ENCODE results near the gene KPNA1.
"Not testable (repeated sequence)": the region's sequence is repeated elsewhere in the genome, so short reads cannot be mapped to it uniquely, and the experiment has no call there.

The KPNA1 gene

DNA sequence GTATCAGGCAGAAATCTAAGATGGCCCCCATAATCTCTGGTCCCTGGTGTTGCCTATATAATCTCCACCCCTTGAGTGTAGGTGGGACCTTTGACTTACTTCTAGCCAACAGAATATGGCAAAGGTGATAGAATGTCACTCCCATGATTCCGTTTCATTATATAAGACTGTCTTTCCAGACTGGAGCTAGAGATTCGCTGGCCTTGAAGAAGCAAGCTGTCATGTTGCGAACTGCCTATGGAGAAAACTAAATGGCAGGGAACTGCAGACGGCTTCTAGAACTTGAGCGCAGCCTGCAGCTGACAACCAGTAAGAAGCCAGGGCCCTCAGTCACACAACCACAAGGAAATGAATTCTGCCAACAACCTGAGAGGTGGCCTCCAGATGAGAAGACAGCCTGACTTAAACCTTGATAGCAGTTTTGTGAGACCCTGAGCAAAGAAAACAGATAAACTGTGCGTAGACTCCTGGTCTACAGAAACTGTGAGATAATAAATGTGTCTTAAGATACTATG, 2.2 kb upstream of the KPNA1 start:
- DNase-seq, result no peak

DNA sequence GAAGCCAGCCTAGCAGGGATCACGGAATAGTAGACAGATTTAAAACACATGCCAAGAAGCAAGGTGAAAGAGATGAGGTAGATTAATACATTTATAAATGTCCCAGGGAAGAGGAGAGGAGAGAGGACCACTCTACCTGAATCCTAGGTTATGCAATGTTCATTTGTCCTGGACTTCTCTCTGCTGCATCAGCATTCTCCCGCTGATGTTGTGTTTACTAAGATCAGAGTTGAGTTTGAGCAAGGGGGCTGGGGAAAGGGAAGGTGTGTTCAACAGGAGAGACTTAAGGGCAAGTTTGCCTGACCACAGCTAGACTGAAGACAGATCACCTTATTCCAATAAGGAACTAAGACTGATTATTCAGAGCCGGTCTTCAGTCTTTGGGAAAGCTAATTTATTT, 1.1 kb upstream of the KPNA1 start:
- no peak for DNase-seq

DNA sequence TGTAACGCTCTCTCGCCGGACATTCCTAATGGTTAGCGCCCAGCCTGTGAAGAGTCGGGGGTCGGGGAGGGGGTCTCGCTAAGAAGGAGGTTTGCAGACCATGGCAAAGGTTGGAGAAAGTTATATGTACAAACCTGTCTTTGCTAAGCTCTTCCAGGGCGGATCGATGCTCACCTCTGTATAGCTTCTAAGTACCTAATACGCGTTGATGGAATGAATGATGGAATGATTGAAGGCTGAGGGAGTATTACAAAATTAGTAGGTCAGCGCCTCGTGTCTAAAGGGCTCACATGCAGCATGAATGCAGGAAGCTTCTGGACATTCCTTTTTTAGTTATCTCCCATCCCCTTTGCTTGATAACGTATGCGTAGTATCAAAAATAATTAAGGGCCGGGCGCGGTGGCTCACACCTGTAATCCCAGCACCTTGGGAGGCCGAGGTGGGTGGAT, 305 bp upstream of the KPNA1 start:
- no peak for DNase-seq

DNA sequence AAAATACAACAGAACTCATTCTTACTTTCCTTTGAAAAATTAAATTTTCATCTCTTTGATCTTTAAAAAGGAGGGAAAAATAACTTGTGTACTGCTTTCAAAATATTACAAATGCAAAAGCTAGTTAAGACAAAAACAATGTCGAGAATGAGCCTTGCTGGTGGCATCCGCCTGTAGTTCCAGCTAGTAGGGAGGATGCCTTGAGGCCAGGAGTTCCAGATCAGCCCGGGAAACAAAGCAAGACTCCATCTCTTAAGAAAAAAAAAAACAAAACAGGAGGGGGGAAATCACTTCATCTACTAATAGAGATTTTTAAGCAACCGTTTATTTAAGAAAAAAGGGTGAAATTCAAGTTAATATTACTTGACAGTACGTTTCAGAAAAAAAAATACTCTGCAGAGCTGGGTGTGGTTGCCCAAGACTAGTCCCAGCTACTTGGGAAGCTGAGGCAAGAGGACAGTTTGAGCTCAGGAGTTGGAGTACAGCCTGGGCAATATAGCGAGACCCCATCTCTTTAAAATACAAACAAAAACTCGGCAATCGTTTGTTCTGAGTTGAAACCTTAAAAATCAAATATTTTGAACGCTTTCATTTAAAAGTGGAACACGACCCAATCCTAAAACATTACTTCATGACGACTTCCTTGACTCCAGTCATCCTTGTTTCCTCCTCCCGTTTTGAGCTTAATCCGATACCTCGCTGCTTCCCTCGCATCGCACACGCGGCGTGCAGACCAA, 1.2 kb downstream of the KPNA1 start:
- DNase-seq, result no peak

DNA sequence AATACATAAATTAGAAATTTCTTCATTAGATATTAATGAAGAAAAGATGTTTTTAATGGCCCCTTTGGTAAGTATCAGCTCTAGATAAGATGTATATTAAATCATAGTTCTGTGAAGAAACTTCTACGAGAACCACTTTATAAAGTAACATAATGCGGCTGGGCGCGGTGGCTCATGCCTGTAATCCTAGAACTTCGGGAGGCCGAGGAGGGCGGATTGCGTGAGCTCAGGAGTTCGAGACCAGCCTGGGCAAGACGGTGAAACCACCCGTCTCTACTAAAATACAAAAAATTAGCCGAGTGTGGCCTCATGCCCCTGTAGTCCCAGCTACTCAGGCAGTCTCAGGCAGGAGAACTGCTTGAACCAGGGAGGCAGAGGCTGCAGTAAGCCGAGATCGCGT, 2.5 kb downstream of the KPNA1 start:
- DNase-seq, result no peak

DNA sequence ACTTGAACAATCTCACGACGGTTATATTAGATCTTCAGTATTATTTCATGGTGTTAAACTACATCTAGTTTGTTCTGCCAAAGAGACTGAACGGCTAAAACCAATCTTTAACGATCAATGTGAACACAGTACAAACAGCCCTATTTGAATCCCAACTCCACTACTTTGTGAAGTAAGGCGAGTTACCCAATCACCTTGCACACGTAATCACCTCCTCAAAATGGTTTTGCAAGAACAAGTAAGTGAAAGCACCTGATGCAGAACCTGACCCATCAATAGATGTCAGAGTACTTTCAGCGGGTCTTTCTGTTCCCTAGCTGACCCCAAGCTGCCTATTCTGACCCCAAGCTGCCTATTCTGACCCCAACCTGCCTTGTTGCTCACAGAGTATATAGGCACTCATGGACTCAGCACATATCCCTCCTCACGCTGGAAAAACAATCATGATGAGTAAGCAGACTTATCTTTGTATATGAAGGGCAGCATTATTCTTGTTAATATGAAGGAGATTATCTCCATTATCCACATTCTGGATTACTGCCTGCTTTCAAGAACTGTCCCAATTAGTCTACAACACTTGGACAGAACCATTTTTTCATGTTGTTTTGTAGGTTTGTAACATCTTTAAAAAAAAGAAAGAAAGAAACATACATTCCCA, 3.7 kb downstream of the KPNA1 start:
- DNase-seq, result no peak

DNA sequence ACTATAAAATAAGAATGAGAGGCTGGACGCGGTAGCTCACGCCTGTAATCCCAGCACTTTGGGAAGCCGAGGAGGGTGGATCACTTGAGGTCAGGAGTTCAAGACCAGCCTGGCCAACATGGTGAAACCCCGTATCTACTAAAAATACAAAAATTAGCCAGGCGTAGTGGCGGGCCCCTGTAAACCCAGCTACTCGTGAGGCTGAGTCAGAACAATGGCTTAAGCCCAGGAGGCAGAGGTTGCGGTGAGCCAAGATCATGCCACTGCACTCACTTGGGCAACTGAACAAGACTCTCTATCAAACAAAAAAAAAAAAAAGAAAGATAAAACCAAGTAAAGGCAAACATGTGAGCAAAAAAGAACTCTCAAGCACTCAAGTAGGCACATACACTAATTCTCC, 5.8 kb downstream of the KPNA1 start:
- not testable (repeated sequence) for DNase-seq

DNA sequence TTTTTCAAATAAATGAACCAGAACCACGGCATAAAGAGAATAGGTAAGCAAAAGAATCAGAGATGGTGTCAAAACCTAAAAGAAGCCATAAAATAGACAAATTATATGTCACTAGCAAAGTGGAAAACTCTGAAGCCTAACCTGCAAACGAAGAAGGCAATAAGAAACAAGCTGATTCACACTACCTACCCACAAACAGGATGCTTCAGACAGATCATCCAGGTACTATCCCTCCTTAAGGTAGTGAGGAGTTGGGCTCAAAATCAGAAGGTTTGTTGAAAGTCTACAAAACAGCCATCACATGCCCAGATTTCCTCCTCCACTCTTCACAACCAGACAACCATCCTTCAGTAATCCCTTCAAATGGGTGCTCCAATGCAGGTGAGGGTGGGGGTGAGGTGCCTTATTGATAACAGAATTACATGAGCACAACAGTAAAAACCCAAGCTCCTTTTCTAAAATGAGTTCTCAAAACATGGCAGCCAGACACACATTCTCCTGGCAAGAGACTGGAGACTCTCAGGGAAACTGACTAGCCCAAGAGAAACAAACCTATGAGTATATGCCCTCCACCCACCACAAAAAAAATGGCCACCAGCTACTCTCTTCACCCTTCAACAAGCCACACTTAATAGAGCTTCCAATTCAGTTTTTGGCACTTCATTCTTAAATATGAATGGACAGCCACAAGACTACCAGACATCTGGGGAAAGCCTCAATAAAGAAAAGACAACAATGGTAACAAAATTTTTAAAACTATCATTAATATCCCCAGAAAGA, 6.4 kb downstream of the KPNA1 start:
- DNase-seq, result no peak

DNA sequence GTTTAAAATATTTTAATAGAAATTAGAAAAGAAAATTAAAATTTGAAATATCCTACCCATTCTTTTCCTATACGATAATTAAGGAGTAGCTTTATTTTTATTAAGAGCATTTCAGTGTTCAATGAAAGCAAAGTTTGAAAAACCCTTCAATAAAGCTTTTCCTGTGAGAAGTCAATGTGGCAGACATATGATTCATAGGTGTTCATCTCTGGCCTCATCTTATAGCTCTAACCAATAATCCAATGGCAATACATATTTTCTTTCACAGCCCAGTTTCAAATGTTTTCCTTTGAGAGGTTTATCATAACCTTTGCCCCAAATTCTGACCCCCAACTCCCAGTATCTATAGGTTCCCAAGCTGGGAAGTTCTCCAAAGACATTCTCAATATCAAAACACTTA, 8.3 kb downstream of the KPNA1 start:
- DNase-seq, result no peak

DNA sequence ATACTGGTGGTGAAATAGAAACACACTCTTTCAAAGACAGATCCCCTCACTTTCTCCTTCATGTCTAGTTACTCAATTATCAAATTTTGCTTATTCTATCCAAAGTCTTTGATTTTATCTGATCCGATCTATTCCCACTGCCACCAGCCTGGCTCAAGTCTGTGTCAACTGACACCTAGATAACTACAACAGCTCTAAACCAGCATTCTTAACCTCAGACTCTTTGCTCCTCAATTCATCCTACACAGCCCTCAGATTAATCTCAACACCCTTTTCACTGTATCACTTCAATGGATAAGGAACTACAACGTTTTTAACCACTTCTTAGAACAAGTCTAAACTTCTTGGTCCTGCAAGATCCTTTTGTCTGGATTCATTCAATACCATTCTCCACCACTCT, 9.1 kb downstream of the KPNA1 start:
- no peak for DNase-seq

DNA sequence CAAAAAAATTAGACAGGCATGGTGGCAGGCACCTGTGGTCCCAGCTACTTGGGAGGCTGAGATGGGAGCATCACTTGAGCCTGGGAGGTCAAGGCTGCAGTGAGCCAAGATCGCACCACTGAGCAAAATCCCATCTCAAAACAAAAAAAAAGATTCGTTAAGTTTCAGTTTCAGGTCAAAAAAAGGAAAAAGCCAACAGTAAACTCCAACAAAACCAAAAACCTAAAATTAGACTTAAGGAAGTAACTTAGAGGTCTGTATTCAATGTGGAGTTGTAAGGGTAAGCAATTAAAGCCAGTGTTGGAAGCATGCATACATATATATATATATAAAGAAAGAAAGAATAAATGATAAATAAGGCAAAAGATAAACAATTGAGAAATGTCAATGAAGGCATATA, 11.8 kb downstream of the KPNA1 start:
- DNase-seq, result no peak

DNA sequence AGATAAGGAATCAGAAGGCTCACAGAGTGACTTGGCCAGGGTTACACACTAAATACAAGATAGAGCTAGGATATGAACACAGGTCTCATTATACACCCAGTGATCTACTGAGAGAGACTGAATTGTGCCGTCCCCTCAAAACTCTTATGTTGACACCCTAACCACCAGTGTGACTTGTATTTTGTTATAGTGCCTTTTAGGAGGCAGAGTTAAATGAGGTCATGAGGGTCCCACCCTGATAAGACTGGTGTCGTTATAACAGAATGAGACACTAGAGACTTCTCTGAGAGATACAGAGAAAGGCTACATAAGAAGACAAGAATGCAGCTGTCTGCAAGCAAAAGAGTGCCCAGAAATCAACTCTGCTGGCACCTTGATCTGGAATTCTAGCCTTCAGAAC, 12.6 kb downstream of the KPNA1 start:
- DNase-seq, result no peak

DNA sequence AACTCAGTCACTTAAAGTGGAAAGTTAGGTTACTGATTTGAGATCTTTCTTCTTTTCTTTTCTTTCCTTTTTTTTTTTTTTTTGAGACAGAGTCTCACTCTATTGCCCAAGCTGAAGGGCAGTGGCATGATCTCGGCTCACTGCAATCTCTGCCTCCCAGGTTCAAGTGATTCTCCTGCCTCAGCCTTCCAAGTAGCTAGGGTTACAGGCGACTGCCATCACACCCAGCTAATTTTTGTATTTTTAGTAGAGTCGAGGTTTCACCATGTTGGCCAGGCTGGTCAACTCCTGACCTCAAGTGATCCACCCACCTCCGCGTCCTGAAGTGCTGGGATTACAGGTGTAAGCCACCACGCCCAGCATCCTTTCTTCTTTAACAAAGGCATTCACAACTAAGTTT, 13.8 kb downstream of the KPNA1 start:
- DNase-seq, result not testable (repeated sequence)

DNA sequence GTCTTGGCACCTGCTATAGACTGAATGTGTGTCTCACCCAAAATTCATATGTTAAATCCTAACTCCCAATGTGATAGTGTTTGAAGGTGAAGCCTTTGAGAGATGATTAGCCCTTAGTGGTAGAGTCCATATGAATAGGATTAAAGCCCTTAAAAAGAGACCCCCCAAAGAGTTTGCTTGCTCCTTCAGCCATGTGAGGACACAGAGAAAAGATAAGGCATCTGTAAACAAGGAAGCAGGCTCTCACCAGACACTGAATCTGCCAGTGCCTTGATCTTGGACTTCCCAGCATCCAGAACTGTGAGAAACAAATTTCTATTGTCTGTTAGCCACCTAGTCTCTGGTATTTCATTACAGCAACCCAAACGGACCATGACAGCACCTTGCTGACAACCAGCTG, 16.6 kb downstream of the KPNA1 start:
- no peak for DNase-seq

DNA sequence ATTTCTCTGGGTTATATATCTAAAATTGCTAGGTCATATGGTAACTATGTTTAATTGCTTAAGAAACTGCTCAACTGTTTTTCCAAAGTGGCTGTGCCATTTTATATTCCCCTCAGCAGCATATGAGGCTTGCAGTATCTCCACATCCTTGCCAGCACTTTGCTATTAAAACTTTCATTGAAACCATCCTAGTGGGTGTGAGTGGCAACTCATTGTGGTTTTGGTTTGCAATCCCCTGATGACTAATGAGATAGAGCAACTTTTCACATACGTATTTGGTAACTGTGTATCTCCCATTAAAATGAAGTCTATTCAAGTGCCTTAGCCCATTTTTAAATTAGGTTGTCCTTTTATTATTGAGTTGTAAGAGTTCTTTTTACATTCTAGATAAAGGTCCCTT, 17.3 kb downstream of the KPNA1 start:
- peak; percentile 24 to 49 for DNase-seq

DNA sequence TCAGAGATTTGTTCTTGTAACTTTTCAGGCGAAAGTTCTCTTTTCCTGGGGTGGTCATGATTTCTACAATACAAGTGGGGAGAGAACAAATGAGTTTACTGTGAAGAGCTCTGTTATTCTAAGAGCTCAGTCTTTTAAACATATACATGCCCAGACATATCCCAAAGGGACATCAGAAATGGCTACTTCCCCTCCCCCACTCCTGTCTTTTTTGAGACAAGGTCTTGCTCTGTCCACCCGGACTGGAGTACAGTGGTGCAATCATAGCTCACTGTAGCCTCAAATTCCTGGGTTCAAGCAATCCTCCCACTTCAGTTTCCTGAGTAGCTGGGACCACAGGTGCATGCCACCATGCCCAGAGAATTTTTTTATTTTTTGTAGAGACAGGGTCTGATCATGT, 18.2 kb downstream of the KPNA1 start:
- DNase-seq, result no peak

DNA sequence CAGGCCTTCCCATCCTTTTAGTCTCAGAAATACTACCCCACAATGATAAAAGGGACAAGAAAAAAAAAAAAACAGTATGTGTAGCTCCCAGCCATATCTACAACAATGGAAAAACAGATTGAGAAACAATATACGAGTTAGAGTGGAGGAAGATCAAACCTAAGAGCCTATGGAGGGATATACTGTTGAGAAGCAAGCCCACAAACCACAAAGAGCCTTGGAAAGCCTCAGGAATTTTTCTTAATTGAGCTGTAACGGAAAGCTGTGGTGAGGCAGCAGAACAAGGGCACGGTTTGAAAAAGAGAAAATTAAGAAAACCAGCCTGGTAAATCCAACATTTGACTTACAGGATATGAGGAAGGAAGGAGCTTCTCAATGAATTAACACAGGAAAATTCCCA, 21.4 kb downstream of the KPNA1 start:
- DNase-seq, result no peak

DNA sequence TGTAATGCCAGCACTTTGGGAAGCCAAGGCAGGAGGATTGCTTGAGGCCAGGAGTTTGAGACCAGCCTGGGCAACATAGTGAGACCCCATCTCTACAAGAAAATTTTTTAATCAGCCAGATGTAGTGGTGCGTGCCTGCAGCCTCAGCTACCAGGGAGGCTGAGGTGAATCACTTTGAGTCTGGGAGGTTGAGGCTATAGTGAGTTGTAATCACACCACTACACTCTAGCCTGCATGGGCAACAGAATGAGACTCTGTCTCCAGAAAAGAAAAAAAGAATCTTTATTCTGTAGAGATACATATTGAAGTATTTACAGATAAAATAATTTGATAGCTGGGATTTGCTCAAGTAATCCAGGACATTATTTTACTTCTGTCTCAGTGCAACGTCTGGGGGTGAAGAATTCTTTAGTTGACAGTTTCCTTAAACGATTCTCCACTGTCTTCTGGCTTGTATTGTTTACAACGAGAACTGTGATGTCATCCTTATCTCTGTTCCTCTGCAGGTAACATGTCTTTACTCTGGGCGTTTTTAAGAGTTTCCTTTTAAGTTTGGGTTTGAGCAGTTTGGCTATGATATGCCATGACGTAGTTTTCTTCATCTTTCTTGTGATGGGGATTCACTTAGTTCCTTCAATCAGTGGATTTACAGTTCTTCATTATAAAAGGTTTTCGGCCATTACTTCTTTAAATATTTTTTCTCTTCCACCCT, 26.3 kb downstream of the KPNA1 start:
- no peak for DNase-seq

DNA sequence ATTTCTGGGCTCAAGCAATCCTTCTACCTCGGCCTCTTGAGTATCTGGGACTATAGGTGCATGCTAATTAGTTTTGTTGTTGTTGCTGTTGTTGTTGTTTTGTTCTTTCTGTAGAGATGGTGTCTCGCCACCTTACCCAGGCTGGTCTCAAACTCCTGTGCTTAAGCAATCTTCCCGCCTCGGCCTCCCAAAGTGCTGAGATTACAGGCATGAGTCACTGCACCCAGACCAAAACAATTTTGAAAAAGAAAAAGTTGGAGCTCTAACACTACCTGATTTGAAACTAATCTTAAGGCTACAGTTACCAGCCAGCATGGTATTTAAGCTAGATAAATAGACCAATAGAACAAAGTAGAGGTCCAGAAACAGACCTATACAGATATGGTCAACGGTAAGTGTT, 29.8 kb downstream of the KPNA1 start:
- no peak for DNase-seq

DNA sequence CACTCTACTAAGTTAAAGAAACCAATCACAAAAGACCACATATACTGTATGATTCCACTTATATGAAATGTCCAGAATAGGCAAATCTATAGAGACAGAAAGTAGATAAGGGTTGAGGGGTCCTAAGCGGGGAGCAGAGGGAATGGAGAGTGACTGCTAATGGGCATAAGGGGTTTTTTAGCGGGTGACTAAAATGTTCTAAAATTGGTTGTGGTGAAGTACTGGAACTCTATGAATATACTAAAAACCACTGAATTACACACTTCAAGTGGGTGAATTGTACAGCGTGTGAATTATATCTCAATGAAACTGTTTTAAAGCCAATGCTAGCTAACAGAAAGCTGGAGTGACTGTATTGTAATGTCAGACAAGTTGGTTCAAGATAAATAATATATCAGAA, 33.3 kb downstream of the KPNA1 start:
- DNase-seq, result no peak

DNA sequence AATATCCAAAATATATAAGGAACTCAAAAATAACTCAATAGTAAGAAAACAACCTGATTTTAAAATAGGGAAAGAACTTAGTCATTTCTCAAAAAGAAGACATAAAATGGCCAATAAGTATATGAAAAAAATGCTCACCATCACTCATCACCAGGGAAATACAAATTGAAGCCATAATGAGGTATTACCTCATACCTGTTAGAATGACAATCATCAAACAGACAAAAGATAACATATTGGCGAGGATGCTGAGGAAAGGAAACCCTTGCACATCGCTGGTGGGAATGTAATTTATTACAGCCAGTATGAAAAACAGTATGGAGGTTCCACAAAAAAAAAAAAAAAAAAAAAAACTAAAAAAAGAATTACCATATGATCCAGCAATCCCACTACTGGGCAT, 38.2 kb downstream of the KPNA1 start:
- DNase-seq, result no peak

DNA sequence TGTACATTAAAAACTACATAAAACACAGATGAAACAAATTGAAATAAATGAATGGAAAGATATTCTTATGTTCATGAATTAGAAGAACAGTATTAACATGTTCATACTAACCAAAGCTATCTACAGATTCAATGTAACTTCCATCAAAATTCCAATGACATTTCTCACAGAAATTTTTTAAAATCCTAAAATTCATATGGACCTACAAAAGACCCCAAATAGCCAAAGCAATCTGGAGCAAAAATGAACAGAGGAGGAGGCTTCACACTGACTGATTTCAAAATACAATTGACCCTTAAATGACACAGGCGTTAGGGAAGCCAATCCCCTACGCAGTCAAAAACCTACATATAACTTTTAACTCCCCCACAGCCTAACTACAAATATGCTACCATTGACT, 39.4 kb downstream of the KPNA1 start:
- no peak for DNase-seq

DNA sequence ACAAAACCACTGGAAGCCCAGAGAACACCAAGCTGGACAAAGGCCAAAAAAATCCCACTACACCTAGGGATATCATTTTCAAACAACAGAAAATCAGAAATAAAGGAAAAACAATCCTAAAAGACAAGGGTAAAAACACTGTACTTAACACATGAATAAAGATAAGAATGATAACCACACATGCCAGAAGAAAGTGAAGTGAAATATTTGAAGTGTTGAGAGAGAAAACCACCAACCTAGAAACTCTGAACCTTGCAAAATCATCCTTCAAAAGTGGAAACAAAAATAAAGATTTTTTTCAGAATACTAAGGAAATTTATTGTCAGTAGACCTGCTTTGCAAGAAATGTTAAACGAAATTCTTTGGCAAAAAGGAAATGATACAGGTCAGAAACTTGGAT, 45.1 kb downstream of the KPNA1 start:
- DNase-seq, result no peak
